T47D (cell line): ENCODE results near the gene DAAM2.

Experiments
- DNase-seq, 2 experiments: peaks; one replicate each; pipeline versions ENCODE4 v3.0.0 to v3.0.0-alpha.2; 2011 to 2012; ENCODE audit warnings: low read depth in 1 of 2, low spot score in 1 of 2
- JUND ChIP-seq: IDR thresholded peaks from 2 replicates; pipeline ENCODE4 v1.6.1; 2012; ENCODE audit warnings: low read depth
- in situ Hi-C: cut with HindIII; loops from 2 replicates; pipeline ENCODE4 v1.10.0; 2016; ENCODE audit warnings: low sequenced_read_pairs, low pct_unique_long_range_greater_than_20kb

DAAM2 gene

GRCh38 chr6:39920157-39920556, 128.0 kb downstream of the DAAM2 start:
- in situ Hi-C loops, result no loop called here
- no peak for DNase-seq
- no peak for TF ChIP-seq JUND

- no peak for TF ChIP-seq JUND
- no peak for DNase-seq
- in situ Hi-C loops, result no loop called here
Observed at GRCh38 chr6:39922821-39923220, 130.6 kb downstream of the DAAM2 start.

- peak; percentile 89 to 96 for DNase-seq
- in situ Hi-C loops, result no loop called here
Observed at GRCh38 chr6:39923394-39923793, 131.2 kb downstream of the DAAM2 start.

GRCh38 chr6:39923861-39924260, 131.7 kb downstream of the DAAM2 start:
- TF ChIP-seq JUND, result no peak
- in situ Hi-C loops, result no loop called here

More at GRCh38 chr6:39923394-39923793, 131.2 kb downstream of the DAAM2 start:
- no peak; the same call in 1 of the 2 replicates for TF ChIP-seq JUND

GRCh38 chr6:39924283-39924682, 132.1 kb downstream of the DAAM2 start:
- no peak for TF ChIP-seq JUND
- peak; percentile 76 to 90 for DNase-seq
- in situ Hi-C loops, result no loop called here

More at GRCh38 chr6:39923861-39924260, 131.7 kb downstream of the DAAM2 start:
- DNase-seq, result no peak

GRCh38 chr6:39925191-39925930, 133.2 kb downstream of the DAAM2 start:
- in situ Hi-C loops, result no loop called here

GRCh38 chr6:39925931-39926290, 133.7 kb downstream of the DAAM2 start:
- DNase-seq, result no peak
- in situ Hi-C loops, result no loop called here
- TF ChIP-seq JUND, result no peak

More at GRCh38 chr6:39925191-39925930, 133.2 kb downstream of the DAAM2 start:
- no peak for TF ChIP-seq JUND
- no peak for DNase-seq

- in situ Hi-C loops, result no loop called here
- DNase-seq, result peak in 1 of 2 experiments; percentile 36
Observed at GRCh38 chr6:39926668-39927067, 134.5 kb downstream of the DAAM2 start.

GRCh38 chr6:39927159-39927558, 135.0 kb downstream of the DAAM2 start:
- in situ Hi-C loops, result no loop called here
- no peak for TF ChIP-seq JUND
- DNase-seq, result no peak

More at GRCh38 chr6:39926668-39927067, 134.5 kb downstream of the DAAM2 start:
- TF ChIP-seq JUND, result no peak

GRCh38 chr6:39929039-39929732, 137.0 kb downstream of the DAAM2 start:
- no peak for DNase-seq
- in situ Hi-C loops, result no loop called here
- no peak for TF ChIP-seq JUND

- no peak for TF ChIP-seq JUND
- in situ Hi-C loops, result no loop called here
- DNase-seq, result no peak
Observed at GRCh38 chr6:39929733-39930461, 137.7 kb downstream of the DAAM2 start.

- no peak for TF ChIP-seq JUND
- in situ Hi-C loops, result no loop called here
Observed at GRCh38 chr6:39930540-39930939, 138.4 kb downstream of the DAAM2 start.

GRCh38 chr6:39931607-39932006, 139.4 kb downstream of the DAAM2 start:
- no peak for DNase-seq
- no peak for TF ChIP-seq JUND
- in situ Hi-C loops, result no loop called here

More at GRCh38 chr6:39930540-39930939, 138.4 kb downstream of the DAAM2 start:
- no peak for DNase-seq
